SK-N-MC (cell line): ENCODE measurements around the gene BRAP.
A peak's percentile ranks its signal among the peaks of the same experiment; 100 is the strongest.

ENCODE experiments used
- EZH2 ChIP-seq: fragments of 200-600 bp; sonication (generic); IDR thresholded peaks from one replicate; pipeline ENCODE4 v1.6.1; 2017; ENCODE audit warnings: antibody characterized with exemption
- POLR2AphosphoS5 ChIP-seq: IDR thresholded peaks from 2 replicates; pipeline ENCODE4 v1.6.1; 2012; ENCODE audit warnings: mild to moderate bottlenecking, low read depth, low read length, borderline replicate concordance

- TF ChIP-seq EZH2 = no peak
- peak; percentile 40; the same call in 1 of the 2 replicates for TF ChIP-seq POLR2AphosphoS5
Observed at GRCh38 chr12:111636209-111636945, 49.4 kb downstream of the BRAP start.
